Activated CD4-positive, alpha-beta memory T cell treated with anti-CD3 and anti-CD28 coated beads, Interleukin-2, amount 10 ng/mL, durations not matched to agents 7 days and 5 days (primary cell): Measurements from ENCODE around the gene PRKCSH. TPM values are rescaled to one million over a fixed set of nuclear protein-coding genes. Genes with fewer than 3 reads are reported as not detected.
"Not testable (repeated sequence)": the region's sequence is repeated elsewhere in the genome, so short reads cannot be mapped to it uniquely, and the experiment has no call there.

Experiments used
- CTCF ChIA-PET: fragments of 350-600 bp; sonication (Branson Sonifier 250); formaldehyde crosslinking; loops from one replicate; lab custom pipeline; 2021; ENCODE audit warnings: antibody characterized with exemption, inconsistent platforms; lab: Charles Lee
- POLR2A ChIA-PET: fragments of 350-600 bp; sonication (Branson Sonifier 250); formaldehyde crosslinking; loops from one replicate; lab custom pipeline; 2021; ENCODE audit warnings: antibody characterized with exemption; lab: Charles Lee
- DNase-seq: peaks from one replicate; pipeline ENCODE4 v3.0.0-alpha.2; 2020
- H3K27ac Mint-ChIP-seq: one replicate; pipeline ENCODE4 v1.8.0; 2021; ENCODE audit warnings: mild to moderate bottlenecking, mixed read lengths
- H3K27me3 Mint-ChIP-seq: one replicate; pipeline ENCODE4 v1.8.0; 2021; ENCODE audit warnings: mixed read lengths
- H3K36me3 Mint-ChIP-seq: one replicate; pipeline ENCODE4 v1.8.0; 2021; ENCODE audit warnings: low read depth, mixed read lengths
- H3K4me1 Mint-ChIP-seq: one replicate; pipeline ENCODE4 v1.8.0; 2021; ENCODE audit warnings: mixed read lengths
- H3K4me3 Mint-ChIP-seq: one replicate; pipeline ENCODE4 v1.8.0; 2021; ENCODE audit warnings: mild to moderate bottlenecking, mixed read lengths
- H3K9me3 Mint-ChIP-seq: one replicate; pipeline ENCODE4 v1.8.0; 2021; ENCODE audit warnings: mixed read lengths
- total RNA-seq, 2 experiments: library from RNA; stranded (reverse); gene quantifications; one replicate each; pipeline ENCODE4 v1.2.3, GENCODE V29; 2021

Gene PRKCSH
- total RNA-seq, 2 experiments from 2014 or later: 315 to 318 TPM

DNA sequence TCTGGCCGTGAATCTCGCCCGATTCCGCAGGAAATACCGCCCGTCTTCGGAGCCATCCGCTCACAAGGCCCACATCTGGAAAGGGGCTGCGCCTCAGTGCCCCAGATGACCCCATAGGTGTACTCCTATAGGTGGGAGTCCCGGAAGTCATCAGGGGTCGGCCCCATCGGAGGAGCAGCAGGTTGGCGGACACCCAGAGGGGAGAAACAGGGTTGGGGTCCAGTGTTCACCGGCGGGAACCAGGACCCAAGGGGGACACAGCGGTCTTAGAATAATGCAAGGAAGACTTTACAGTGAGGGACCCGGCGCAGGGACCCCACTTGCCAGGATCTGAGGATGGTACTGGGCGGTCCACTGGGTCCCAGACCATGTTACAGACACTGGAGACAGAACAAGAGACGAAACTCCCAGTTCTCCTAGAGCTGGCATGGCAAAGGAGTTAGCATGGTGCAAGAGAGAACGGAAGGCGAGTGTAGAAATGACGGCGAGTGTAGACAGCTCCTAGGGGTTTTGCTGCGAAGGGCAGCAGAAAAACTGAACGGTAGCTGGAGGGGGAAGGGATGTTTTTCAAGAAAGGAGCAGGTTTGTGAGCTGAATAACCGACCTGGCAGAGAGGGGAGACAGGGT is 12.2 kb upstream of the PRKCSH start:
- Mint-ChIP-seq H3K27ac (no peak overlapping the region), H3K4me1 (peaks cover 34% of the 10 kb centered on the region), H3K36me3 (no peaks in the 10 kb centered on the region), H3K4me3 (no peak overlapping the region), H3K27me3 (peaks cover 49% of the 10 kb centered on the region), H3K9me3 (no peaks in the 10 kb centered on the region)
- DNase-seq: no peak
- POLR2A ChIA-PET: interaction anchor here (0.7 to 2.3 kb wide), 4 partner anchors 12 to 105 kb away, joined by 3 to 7 read pairs (median 4); partner anchors contain the start of genes ECSIT, ODAD3 and PRKCSH
- CTCF ChIA-PET: interaction anchor here (0.6 to 1.8 kb wide), 5 partner anchors 12 to 209 kb away, joined by 3 to 4 read pairs (median 4); partner anchors contain the start of genes ODAD3 and PRKCSH

DNA sequence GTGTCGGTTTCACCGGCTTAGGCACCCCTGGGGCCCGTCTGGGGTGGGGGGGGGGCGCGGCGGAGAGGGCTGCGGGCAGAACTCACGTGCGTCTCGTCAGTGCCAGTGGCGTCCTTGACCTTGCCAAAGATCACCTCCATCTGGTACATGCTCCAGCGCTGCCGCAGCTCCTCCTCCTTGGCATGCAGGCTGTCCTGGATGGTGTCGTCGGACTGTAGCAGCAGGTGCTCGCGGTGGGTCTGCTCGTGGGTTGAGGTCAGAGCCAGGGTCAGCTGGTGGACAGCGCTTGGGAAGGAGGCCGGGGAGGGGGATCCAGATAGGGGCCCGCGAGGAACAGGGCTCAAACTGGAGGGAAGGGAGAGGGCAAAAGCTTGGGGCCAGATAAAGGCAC is 11.6 kb upstream of the PRKCSH start:
- no peaks in the 10 kb centered on the region for H3K9me3 Mint-ChIP-seq
- no peak overlapping the region for H3K27ac Mint-ChIP-seq
- no peaks in the 10 kb centered on the region for H3K36me3 Mint-ChIP-seq
- H3K27me3 Mint-ChIP-seq: peaks cover 44% of the 10 kb centered on the region
- ChIA-PET CTCF (interaction anchor here (0.9 to 1.8 kb wide), 3 partner anchors 41 to 59 kb away, joined by 3 to 4 read pairs (median 3); no protein-coding TSS in a partner anchor), POLR2A (interaction anchor here (0.7 to 2.3 kb wide), 2 partner anchors 43 to 105 kb away, joined by 3 to 7 read pairs; partner anchors contain the start of gene ECSIT)
- no peak overlapping the region for H3K4me3 Mint-ChIP-seq
- no peak for DNase-seq
- H3K4me1 Mint-ChIP-seq: peaks cover 34% of the 10 kb centered on the region

DNA sequence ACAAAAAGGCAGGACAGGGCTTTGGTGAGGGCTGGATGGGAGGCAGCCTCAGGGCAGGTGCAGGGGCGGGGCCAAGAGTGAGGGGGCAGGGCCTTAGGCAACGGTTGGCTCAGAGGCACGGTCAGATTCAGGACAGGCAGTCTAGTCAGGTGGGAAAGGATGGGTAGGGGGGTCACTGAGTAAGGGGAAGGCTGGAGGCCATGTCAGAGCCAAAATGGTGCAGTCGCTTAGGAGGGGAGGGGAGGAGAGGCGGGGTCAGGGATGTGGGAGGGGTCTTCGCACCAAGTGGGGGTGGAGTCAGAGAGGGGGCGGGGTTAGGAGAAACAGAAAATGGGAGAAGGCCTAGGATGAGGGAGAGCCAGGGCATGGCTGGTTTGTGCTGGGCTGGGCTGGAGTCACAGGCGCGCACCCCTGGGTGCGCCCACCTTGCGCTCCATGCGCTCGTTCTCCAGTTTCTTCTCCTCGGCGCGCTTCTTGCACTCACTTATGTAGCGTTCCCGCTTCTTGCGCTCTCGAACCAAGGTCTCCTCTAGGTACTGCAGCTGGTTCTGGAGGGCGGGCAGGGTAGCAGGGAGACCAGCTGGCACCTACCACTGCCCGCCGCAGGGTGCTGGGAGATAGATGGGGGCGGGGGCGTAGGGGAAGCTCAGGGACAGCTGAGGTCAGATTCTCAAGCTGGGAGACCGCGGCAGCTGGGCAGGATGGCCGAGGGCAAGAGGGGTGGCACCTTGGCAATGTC is 9.5 kb upstream of the PRKCSH start:
- no peak overlapping the region for H3K4me3 Mint-ChIP-seq
- ChIA-PET CTCF (interaction anchor here (0.6 to 1.2 kb wide), 2 partner anchors 9 to 136 kb away, joined by 3 read pairs; partner anchors contain the start of genes ODAD3 and PRKCSH), POLR2A (no interaction called here)
- no peaks in the 10 kb centered on the region for H3K36me3 Mint-ChIP-seq
- DNase-seq: no peak
- peaks cover 29% of the 10 kb centered on the region for H3K4me1 Mint-ChIP-seq
- no peak overlapping the region for H3K27ac Mint-ChIP-seq
- H3K9me3 Mint-ChIP-seq: no peaks in the 10 kb centered on the region
- peaks cover 32% of the 10 kb centered on the region for H3K27me3 Mint-ChIP-seq

GRCh38 chr19:11426656-11427055 is 8.8 kb upstream of the PRKCSH start:
- peaks cover 21% of the 10 kb centered on the region for H3K4me1 Mint-ChIP-seq
- H3K27ac Mint-ChIP-seq: no peak overlapping the region
- no peaks in the 10 kb centered on the region for H3K9me3 Mint-ChIP-seq
- CTCF ChIA-PET: interaction anchor here (0.6 to 1.2 kb wide), 2 partner anchors 9 to 137 kb away, joined by 3 read pairs; partner anchors contain the start of genes ODAD3 and PRKCSH
- no peak overlapping the region for H3K4me3 Mint-ChIP-seq
- POLR2A ChIA-PET: no interaction called here
- DNase-seq: no peak
- H3K36me3 Mint-ChIP-seq: no peaks in the 10 kb centered on the region
- H3K27me3 Mint-ChIP-seq: peaks cover 24% of the 10 kb centered on the region

- DNase-seq, H3K27ac Mint-ChIP-seq, H3K27me3 Mint-ChIP-seq, H3K4me3 Mint-ChIP-seq, POLR2A ChIA-PET, CTCF ChIA-PET, H3K9me3 Mint-ChIP-seq: not testable (repeated sequence)
- H3K36me3 Mint-ChIP-seq: peaks cover 21% of the 10 kb centered on the region
- peaks cover 24% of the 10 kb centered on the region for H3K4me1 Mint-ChIP-seq
Observed at GRCh38 chr19:11433526-11433925, 1.9 kb upstream of the PRKCSH start.

DNA sequence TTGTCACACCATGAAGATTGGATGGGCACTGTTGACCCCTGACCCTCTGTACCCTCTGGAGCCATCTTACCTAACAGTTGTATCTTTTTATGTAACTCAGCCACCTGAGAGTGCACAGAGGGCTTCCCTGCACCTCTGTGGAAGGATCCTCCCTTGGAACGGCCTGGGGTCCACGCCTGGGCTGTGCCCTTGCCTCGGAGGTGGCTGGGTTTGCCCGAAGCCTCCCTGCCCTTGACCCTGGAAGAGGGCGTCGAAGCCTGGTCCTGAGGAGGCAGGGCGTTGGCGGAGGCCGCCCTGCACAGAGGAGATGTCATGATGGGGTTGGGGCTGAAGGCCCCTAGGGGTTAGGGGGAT is 755 bp upstream of the PRKCSH start:
- peaks cover 24% of the 10 kb centered on the region for H3K36me3 Mint-ChIP-seq
- POLR2A ChIA-PET: interaction anchor here (0.6 to 1.4 kb wide), 8 partner anchors 11 to 94 kb away, joined by 3 to 7 read pairs (median 3); partner anchors contain the start of genes ECSIT and TMEM205
- peaks cover 2% of the 10 kb centered on the region for H3K27me3 Mint-ChIP-seq
- H3K4me1 Mint-ChIP-seq: peaks cover 24% of the 10 kb centered on the region
- H3K4me3 Mint-ChIP-seq: peak overlapping the region; percentile 99
- no peak for DNase-seq
- CTCF ChIA-PET: interaction anchor here (0.6 to 2.0 kb wide), 14 partner anchors 9 to 126 kb away, joined by 3 to 18 read pairs (median 5); partner anchors contain the start of genes EPOR, RAB3D and SWSAP1
- peak overlapping the region; percentile 93 for H3K27ac Mint-ChIP-seq
- H3K9me3 Mint-ChIP-seq: no peaks in the 10 kb centered on the region

- Mint-ChIP-seq H3K4me3 (peak overlapping the region; percentile 99), H3K27ac (peak overlapping the region; percentile 93), H3K27me3 (no peaks in the 10 kb centered on the region), H3K9me3 (no peaks in the 10 kb centered on the region), H3K4me1 (peaks cover 25% of the 10 kb centered on the region), H3K36me3 (peaks cover 28% of the 10 kb centered on the region)
- DNase-seq: peak; percentile 28
- ChIA-PET POLR2A (interaction anchor here (1.0 to 2.3 kb wide), 10 partner anchors 10 to 92 kb away, joined by 3 to 7 read pairs (median 4); partner anchors contain the start of genes ECSIT, SWSAP1 and TMEM205), CTCF (interaction anchor here (0.9 to 2.0 kb wide), 12 partner anchors 8 to 125 kb away, joined by 3 to 18 read pairs (median 6); partner anchors contain the start of genes EPOR, RAB3D and SWSAP1)
Observed at GRCh38 chr19:11435833-11436313, 438 bp downstream of the PRKCSH start.

GRCh38 chr19:11437955-11438354 is 2.5 kb downstream of the PRKCSH start:
- Mint-ChIP-seq H3K36me3 (peaks cover 44% of the 10 kb centered on the region), H3K27me3 (no peaks in the 10 kb centered on the region), H3K4me1 (peaks cover 28% of the 10 kb centered on the region), H3K9me3 (no peaks in the 10 kb centered on the region), H3K4me3 (no peak overlapping the region), H3K27ac (no peak overlapping the region)
- ChIA-PET POLR2A (no interaction called here), CTCF (interaction anchor here (1.3 to 1.5 kb wide), 2 partner anchors 10 to 45 kb away, joined by 3 to 5 read pairs; no protein-coding TSS in a partner anchor)
- no peak for DNase-seq

GRCh38 chr19:11444059-11444458 is 8.6 kb downstream of the PRKCSH start:
- Mint-ChIP-seq H3K4me3 (no peak overlapping the region), H3K27me3 (no peaks in the 10 kb centered on the region), H3K4me1 (peaks cover 4% of the 10 kb centered on the region), H3K27ac (no peak overlapping the region), H3K9me3 (no peaks in the 10 kb centered on the region), H3K36me3 (peaks cover 41% of the 10 kb centered on the region)
- ChIA-PET POLR2A (interaction anchor here (1.3 kb wide), 1 partner anchor 63 kb away, joined by 5 read pairs; no protein-coding TSS in a partner anchor), CTCF (interaction anchor here (0.5 to 1.3 kb wide), 4 partner anchors 9 to 1860 kb away, joined by 3 to 9 read pairs (median 6); partner anchors contain the start of genes ODAD3 and PRKCSH)
- DNase-seq: no peak

DNA sequence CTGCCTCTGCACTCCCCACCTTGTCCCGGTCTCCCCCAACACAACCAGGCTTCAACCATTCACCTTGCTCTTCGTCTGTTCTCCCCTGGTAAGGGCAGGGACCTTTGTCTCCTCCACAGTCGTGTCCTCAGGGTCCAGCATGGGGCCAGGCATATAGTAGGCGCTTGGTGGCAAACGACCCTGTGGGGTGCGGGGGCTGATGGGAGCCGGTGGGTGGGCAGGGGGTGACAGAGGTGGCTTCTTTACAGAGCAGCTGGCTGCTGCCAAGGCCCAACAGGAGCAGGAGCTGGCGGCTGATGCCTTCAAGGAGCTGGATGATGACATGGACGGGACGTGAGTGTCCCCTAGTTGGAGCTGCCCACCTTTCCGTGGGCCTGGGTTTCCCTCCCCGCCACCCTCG is 9.7 kb downstream of the PRKCSH start:
- Mint-ChIP-seq H3K4me3 (no peak overlapping the region), H3K27ac (no peak overlapping the region), H3K9me3 (no peaks in the 10 kb centered on the region), H3K36me3 (peaks cover 47% of the 10 kb centered on the region), H3K27me3 (no peaks in the 10 kb centered on the region), H3K4me1 (peaks cover 4% of the 10 kb centered on the region)
- ChIA-PET POLR2A (no interaction called here), CTCF (interaction anchor here (1.6 kb wide), 1 partner anchor 64 kb away, joined by 9 read pairs; no protein-coding TSS in a partner anchor)
- no peak for DNase-seq

- ChIA-PET POLR2A (interaction anchor here (1.1 kb wide), 1 partner anchor 11 kb away, joined by 3 read pairs; the partner anchor contains the start of genes ODAD3 and PRKCSH), CTCF (interaction anchor here (1.6 to 2.2 kb wide), 2 partner anchors 36 to 66 kb away, joined by 5 to 9 read pairs; no protein-coding TSS in a partner anchor)
- H3K36me3 Mint-ChIP-seq: peaks cover 43% of the 10 kb centered on the region
- no peaks in the 10 kb centered on the region for H3K9me3 Mint-ChIP-seq
- no peak overlapping the region for H3K4me3 Mint-ChIP-seq
- no peak overlapping the region for H3K27ac Mint-ChIP-seq
- no peaks in the 10 kb centered on the region for H3K4me1 Mint-ChIP-seq
- no peaks in the 10 kb centered on the region for H3K27me3 Mint-ChIP-seq
- DNase-seq: no peak
Observed at GRCh38 chr19:11446271-11446651, 10.8 kb downstream of the PRKCSH start.

DNA sequence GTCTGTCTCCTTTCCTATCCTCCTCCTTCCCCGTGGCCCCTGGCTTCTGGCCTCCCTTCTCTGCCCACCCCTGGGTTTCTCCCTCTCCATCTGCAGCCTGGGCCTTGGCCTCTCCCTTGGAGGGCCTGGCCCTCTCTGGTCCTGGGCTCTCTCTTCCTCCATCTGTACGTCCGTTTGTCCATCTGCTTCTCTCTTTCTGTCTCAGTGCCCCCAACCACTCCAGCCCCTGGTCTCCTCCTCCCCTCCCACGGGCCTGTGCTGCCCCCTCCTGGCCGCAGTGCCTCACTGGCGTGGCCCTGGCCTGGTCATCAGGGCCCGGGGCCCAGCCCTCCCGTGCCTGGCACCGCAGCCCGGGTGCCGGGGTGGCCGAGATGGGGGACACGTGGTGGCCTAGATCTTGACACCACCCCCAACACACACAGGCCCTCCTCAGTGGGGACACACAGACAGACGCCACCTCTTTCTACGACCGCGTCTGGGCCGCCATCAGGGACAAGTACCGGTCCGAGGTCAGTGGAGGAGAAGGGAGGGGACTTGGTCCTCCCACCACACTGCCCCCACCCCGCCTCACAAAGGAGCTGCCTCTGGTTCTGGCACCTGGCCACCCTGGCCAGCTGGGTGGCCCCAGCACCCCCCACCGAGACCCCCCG is 11.3 kb downstream of the PRKCSH start:
- no peak overlapping the region for H3K27ac Mint-ChIP-seq
- no peak overlapping the region for H3K4me3 Mint-ChIP-seq
- H3K36me3 Mint-ChIP-seq: peaks cover 39% of the 10 kb centered on the region
- H3K9me3 Mint-ChIP-seq: no peaks in the 10 kb centered on the region
- DNase-seq: peak; percentile 43
- no peaks in the 10 kb centered on the region for H3K4me1 Mint-ChIP-seq
- POLR2A ChIA-PET: interaction anchor here (1.0 to 1.1 kb wide), 2 partner anchors 12 to 71 kb away, joined by 3 to 4 read pairs; partner anchors contain the start of genes ODAD3 and PRKCSH
- no peaks in the 10 kb centered on the region for H3K27me3 Mint-ChIP-seq
- CTCF ChIA-PET: interaction anchor here (1.3 to 2.2 kb wide), 2 partner anchors 9 to 36 kb away, joined by 3 to 5 read pairs; no protein-coding TSS in a partner anchor
